T follicular helper cell (primary cell): ENCODE measurements around the gene ST6GALNAC2.

Experiments used
- DNase-seq: peaks from one replicate; pipeline ENCODE4 v3.0.0-alpha.2; 2020; ENCODE audit warnings: low read depth

The ST6GALNAC2 gene

DNA sequence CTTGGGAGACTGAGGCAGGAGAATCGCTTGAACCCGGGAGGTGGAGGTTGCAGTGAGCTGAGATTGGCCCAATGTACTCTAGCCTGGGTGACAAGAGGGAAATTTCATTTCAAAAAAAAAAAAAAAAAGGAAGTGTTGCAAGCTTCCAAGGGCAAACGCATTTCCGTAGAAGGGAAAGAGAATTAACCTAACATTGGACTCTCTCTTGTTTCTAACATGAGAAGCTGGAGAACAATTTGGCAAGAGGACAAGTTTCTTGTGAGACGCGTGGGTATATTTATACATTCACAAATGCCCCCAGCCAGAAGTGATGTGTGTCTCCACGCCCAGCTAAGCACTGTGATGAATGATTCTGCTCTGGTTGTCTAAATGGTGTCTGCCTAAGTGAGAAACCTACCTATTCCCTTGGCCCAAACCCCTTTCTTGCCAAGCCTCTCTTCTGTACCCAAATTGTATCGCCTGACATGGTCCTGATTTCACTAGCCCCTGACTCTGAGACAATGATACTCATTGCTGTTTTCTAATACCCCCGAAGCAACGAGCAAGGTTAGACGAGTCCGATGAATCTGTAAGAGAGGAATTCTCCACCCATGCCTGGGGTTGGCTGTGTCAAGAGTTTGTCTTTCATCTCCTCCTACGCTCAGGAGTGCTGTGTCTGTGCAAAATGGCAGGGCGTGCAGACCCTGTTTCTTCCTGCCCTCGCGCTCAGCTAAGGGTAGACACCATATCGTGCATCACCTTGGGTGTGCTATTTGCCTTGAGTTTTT is 14.2 kb upstream of the ST6GALNAC2 start:
- DNase-seq: no peak

DNA sequence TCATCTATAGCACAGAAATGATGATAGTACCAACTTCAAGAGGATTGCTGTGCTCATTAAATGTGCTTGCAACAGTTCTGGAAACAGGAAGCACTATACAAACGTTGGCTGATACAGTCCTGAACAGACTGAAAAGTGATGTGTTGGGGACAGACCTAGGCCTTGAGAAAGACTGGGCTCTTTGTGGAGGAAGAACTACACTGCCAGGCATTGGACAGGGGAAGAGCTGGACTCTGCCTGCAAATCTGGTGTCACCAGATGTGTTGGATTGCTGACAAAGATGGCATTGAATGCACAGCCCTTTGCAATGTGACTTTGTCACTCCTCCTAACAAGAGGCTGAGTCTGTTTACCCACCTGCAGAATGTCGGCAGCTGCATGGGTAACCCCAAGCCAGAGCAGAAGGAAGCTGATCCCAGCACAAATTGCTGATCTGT is 12.4 kb upstream of the ST6GALNAC2 start:
- DNase-seq: no peak

DNA sequence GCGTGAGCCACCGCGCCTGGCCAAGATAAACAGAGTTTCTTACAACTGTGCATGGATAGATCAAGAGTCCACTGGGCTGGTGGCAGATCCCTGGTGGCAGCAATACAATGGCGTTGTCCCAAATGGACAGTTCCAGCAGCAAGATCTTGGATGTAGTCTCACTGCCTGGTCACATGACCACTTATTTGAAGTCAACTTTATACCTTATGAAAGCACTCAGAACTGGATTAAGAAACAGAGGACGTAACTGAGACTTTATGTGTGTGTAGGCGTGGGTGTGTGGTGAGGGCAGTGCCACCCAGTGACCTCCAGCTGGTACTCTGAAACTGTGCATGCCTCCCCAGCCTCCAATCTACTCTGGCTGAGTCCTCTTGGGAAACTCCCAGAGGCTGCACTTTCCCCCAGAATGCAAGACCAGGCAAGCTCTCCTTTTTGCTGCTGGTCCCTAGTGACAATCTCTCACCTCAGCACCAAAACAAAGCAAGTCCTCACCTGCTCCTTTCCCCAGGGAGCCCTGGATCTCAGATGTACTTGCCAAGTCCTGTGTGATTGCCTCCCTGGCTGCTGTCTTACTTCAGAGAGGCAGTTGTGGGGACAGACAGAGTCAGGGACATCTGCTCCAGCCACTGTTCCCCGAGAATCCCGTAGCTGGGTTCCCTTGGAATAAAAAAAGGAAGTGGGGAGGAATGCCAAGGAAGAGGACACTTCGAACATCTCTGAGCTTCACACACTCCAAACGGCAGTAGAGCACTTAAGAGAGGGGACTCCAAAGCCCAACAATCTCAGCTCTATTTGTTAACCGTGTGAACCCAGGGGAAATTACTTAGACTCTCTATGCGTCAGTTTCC is 11.7 kb upstream of the ST6GALNAC2 start:
- no peak for DNase-seq

DNA sequence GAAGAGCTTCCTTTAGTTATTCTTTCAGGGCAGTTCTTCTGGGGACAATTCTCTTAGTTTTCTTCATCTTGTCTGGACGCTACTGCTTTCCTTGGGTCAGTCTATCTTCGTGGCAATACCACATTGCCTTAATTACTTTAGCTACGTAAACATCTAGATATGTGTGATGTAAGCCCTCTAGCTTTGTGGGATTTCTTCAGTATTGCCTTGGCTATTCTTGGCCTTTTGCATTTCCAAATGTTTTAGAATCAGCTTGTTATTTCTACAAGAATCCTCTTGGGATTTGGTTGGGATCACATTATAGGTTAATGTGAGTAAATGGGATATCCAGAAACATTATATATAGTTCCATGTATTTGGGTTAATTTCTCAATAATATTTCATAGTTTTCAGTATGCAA is 9.0 kb upstream of the ST6GALNAC2 start:
- no peak for DNase-seq

DNA sequence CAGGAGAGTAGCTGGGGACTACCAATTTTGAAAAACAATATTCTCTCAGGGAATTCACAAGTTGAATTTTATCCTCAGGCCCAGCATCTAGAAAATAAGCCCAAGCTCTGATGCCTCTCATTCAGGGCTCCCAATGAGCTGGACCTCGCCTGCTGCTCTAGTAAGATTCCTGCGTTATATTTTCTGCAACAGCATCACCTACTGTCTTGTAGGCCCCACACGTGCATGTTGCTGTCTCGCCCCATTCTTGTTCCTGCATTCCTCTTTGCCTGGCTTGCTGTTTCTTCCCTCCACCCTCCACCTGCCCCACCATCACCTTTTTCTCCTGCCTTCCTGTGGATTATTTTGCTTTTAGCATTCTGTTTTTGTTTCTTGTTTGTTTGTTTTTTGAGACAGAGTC is 8.3 kb upstream of the ST6GALNAC2 start:
- no peak for DNase-seq

DNA sequence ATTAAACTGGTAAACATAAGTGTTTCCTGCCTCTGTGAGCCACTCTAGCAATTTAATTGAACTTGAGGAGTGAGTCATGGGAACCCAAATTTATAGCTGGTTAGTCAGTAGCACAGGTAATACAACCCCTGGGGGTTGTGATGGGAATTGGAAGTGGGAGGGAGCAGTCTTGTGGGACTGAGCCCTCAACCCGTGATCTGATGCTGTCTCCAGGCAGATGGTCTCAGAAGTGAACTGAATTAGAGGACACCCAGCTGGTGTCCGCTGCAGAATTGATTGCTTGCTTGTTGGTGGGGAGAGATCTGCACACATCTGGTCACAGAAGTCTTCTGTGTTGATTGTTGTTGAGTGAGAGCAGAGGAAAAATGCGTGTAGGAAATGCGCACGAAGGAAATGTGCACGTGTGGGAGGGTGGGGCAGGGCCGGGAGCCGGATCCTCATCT is 7.7 kb upstream of the ST6GALNAC2 start:
- DNase-seq: no peak

DNA sequence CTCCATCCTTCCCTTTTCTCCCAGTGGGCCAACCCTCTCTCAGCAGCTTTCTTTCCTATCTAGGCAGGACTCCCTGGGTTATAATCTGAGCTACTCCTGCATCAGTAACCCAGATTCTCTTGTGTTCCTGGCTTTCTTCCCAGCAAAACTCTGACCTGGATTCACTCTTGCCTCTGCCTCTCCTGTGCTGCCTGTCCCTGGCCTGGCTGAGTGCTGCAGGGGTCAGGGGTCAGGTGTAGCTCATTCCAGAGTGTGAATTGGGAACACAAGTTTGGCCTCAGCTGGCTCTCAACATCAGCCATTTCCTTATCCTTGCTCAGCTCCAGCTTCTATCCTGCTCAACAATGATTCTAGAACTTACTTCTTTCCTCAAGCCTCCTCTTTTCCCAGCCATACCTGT is 2.5 kb upstream of the ST6GALNAC2 start:
- no peak for DNase-seq

DNA sequence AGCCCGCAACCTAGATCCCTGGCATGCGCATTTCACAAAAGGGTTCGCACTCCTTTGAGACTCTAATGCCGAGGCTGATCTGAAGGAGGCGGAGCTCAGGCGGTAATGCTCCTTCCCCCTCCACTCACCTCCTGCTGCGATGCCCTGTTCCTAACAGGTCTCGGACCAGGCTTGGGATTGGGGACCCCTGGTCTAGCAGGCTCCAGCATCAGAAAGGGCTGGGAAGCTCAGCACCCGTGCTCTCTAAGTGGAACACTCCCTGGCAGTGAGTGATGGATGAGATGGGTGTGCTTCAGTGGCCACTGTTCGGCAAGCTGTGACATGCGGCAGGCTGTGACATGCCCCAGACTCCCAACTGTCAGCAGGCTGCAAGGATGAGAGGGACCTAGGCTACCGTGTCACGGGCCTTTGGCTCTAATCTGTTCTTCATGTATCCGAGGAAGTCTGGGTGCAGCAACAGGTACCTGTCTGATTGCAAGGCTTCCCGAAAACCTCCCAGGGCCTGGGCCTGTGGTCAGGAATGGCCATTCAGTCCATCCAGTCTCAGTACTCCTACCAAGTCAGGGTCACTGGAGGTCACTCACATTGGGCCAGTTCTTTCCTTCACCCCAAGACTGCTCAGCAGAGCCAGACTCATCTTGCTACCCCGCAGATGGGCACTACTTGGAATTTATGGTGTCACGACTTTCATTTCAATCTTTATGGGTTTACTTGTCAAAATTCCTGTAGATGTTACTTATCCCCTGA is 1.3 kb upstream of the ST6GALNAC2 start:
- no peak for DNase-seq

DNA sequence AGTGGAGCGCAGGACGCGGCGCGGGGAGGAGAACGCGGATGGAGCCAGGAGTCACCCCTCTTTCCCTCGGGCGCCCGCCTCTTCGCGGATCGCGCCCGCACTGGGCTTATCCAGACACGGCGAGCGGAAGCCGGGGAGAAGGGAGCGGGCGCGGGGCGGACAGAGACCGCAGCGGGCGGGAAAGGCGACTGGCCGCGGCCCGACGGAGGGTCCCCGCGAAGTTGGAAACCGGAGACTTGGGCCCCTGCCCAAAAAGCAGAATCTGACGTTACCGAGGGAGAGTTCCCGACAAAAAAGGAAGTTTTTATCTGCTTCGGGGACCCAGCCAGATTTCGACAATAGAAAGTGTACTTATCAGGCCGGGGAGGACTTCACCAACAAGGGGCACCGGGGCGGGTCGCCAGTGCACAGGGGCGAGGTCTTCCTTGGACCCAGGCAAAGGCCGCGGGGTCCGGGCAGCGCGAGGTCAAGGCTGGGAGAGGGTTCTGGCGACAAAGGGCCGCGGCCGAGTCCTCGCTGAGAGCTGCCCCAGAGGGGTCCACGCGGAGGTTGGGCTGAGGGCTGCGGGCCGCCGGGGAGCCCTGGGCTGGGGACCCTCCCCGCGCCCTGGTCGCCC is 519 bp downstream of the ST6GALNAC2 start:
- DNase-seq: no peak

DNA sequence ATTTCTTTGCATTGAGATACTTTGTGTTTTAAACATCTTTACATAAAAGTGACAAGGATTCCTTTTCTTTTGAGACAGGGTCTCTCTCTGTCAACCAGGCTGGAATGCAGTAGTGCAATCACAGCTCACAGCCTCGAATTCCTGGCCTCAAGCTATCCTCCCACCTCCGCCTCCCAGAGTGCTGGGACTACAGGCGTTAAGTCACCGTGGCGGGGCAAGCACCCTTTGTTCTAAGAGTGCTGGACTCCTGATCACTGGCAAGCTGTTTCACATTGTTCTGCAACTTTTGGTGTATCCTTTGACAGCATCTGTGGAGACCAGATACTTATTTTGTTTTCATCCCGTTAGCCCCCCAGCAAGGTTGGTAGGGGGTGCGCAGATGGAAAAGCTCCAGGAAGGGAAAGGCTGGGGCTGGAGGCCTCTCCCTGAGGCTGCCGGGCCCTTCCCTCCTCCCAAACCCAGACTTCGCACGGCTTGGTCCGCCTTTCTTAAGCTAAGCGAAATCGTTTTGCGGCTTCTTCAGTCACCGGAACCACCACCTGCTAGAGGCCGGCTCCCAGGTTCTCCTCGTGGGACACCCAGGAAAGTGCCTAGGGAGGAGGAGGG is 1.1 kb downstream of the ST6GALNAC2 start:
- no peak for DNase-seq

DNA sequence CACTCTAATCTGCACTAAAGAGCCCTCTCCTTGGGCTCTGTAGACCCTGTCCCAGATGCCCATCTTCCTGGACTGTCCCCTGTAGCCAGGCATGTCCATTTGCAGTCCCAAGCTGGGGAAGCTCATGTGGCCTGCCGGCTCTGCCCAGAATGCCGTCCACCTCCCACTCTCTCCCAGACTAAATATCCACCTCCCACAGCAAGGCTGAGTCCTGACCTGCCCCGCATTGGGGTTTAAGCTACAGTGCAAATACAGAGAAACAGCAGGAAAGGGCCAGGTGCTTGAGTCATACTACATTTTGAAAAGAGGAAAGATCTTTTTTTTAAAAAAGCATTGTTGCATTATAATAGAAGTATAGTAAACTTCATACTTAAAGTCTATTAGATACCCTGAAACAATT is 3.0 kb downstream of the ST6GALNAC2 start:
- no peak for DNase-seq

DNA sequence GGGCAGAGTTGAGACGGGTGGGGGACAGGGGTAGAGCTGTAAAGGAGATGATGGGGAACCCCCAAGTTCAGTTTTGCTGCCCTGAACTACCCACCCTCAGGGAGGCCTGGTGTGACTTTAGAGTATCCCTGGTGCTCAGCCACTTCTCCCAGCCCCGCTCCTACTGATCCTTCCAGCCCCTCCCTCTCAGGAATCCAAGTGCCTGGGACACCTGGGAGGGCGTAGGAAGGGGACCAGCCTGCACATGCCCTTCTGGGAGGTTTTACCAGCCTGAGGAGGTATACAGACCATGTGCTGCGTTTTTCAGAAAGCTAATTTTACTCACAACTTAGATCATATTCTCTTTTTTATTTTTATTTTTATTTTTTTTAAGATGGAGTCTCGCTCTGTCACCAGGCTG is 4.1 kb downstream of the ST6GALNAC2 start:
- no peak for DNase-seq

DNA sequence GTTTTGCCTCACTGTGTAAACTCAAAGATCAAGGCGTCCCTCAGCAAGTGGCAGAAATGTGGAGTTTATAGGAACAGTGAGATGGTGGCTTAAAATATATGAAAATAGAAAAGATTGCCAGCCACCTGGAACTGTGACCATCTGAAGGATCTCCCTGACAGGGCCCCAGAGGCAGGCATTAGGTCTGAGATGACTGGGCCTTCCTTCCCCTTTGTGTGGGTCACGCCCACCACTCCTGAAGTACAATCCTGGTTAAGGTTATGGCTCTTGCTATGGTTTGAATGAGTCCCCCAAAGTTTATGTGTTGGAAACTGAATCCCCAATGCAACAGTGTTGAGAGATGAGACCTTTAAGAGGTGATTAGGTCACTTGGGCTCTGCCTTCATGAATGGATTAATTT is 6.4 kb downstream of the ST6GALNAC2 start:
- no peak for DNase-seq

DNA sequence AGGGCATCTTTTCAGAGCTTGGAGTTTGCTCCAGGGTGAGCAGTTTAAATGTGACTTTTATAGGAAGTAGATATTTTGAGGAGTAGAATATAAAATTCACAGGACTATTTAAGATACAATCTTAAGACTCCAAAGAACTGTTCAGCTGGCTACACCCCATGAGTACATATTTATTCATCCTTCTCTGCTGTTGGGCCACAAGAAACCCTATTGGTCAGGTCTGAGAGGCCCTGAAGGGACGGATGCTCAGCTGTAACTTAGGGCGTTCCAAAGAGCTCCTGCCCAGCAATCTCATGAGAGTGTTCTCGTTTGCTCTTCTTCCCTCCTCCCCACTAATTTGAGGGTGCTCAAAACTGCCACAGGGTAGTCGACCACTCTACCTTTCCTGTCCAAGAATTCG is 7.3 kb downstream of the ST6GALNAC2 start:
- no peak for DNase-seq

DNA sequence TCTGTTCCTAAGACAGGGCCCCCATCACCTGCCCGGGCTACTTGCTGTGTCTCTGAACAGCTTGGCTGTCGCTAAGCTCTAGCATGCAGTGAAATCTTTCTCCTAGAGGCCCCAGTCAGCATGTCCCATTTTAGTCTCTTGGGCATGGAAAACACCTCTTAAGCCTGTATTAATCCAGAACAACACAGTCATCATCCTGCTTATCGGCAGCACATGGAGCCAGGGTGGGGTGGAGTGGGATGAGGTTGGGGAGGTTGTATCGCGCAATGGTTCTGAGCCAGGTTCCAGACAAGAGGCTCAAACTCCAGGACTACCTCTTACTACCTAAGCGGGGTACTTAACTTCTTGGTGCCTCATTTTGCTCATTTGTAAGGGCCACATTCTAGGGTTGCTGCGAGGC is 7.8 kb downstream of the ST6GALNAC2 start:
- no peak for DNase-seq

DNA sequence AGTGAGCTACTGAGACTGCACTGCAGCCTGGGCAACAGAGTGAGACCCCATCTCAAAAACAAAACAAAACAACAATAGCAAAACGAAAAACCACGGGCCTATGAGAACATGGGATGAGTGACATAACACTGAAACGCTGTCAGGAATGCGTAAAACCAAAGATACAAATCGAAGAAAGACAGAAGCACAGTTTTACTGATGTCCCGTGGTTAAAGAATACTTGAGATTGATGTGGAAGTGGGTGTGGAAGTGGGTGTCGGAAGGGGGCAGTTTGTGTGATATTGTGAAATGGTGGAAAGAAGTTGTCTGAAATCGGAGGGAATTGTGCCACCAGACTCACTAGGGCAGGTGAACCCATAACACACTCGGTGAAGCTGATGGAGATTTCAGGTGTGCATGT is 9.5 kb downstream of the ST6GALNAC2 start:
- DNase-seq: no peak

DNA sequence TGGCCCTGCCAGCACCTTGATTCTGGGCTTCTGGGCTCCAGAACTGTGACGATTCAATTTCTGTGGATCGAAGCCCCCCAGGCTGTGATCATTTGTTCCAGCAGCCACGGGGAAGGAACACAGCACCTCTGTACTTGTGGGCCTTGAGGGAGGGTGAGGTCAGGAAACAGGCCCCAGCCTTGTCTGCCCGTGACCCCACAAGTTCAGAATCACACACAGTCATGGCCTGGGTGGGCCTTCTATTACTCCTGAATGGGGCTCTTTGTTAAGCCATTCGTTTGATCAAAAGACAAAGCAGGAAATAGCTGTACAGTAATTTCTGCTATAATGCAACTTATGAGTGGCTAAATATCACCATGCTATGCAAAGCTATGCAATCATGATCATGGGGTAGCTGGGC is 10.1 kb downstream of the ST6GALNAC2 start:
- DNase-seq: no peak

DNA sequence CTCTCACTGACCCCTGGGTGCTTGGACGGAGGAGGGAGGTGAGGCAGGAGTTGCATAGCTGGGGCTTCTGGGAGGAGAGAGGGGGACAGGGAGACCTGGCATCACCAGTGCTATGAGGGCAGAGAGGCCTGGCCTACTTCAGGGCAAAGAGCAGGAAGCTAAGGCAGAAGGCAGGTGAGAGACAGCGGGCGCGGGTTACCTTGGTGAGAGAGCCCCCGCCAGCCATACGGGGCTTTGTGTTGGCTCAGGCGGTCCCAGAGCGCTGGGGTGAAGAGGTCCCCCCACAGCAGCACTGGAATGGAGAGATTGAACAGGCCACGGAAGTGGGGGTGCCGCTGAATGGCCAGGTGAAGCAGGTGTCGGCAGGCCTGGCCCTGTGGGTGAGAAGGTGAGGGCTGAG is 11.5 kb downstream of the ST6GALNAC2 start:
- DNase-seq: no peak

DNA sequence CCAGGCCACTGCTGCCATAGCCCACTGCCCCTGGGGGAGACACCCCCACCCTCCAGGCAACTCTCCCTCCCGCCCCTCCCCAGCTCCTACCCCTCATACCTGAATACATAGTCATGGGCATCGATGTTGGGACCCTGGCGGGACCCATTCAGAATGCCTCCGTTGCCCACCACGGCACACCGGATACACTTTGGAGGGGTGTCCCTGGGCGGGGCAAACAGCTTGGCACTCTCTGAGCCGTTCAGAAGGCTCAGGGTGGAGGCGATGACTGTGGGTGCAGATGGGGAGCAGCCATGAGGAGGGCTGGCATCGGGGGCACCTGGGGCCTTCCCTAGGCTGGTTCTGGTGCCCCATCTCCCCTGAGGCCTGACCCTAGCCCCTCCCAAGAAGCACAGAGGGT is 12.6 kb downstream of the ST6GALNAC2 start:
- no peak for DNase-seq

DNA sequence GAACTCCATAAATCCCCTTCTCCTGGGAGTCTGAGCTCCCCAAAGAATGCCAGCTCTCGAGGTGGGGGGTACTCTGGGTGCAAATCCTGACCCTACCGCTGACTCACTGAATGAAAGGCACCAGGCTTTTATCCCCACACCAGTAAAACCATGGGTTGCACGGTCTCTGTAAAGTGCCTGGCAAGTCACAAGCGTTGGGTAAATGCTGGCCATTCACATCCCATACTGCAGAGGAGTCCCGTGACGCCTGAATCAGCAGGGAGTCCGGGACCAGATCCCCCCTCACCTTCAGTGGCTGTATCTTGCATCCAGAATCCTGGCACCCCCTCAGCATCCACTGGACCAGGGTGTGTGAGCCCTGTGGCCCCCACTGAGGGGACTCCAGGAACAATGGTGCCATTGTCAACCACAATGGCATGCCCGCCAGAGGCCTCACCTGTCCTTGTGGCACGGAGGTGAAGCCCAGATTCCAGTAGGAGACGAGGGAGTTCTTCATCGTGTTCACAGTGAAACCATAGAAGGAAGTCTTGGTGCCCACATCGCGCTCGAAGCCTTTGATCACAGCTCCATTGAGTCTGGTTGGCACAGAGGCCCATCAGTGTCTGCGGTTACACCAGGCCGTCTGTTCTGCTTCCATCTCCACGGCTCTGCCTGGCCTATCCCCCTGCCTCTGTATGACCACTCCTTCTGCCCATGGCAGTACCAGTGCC is 13.3 kb downstream of the ST6GALNAC2 start:
- DNase-seq: no peak

DNA sequence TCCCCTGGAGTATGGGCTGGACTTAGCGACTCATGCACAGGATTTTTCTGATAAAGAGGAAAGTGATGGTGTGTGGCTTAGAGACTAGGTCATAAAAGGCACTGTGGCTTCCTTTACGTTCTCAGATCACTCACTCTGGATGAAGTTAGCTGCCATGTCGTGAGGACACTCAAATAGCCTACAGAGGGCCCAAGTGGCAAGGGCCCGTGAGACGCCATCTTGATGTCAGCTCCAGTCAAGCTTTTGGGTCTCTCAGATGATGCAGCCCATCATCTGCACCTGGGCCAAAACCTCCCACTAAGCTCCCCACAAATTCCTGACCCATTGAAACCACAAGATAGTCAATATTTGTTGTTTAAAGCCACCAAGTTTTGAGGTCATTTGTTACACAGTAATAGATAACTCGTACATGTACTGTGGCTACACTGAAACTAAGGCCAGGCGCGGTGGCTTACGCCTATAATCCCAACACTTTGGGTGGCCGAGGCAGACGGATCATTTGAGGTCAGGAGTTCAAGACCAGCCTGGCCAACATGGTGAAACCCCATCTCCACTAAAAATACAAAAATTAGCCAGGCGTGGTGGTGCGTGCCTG is 14.7 kb downstream of the ST6GALNAC2 start:
- no peak for DNase-seq
